LNCaP clone FGC (cell line): ENCODE measurements around the gene ZNF580.

Experiments
- DNase-seq: peaks from one replicate; pipeline ENCODE4 v3.0.0-alpha.2; 2011; ENCODE audit warnings: low read depth
- H3K4me3 ChIP-seq: 2 replicates; pipeline ENCODE4 v1.5.1; 2011; ENCODE audit warnings: mild to moderate bottlenecking, low read depth, low read length, control low read depth
- CTCF ChIP-seq: IDR thresholded peaks from 2 replicates; pipeline ENCODE4 v1.5.1; 2012; ENCODE audit warnings: mild to moderate bottlenecking; ENCODE audit not compliant: control insufficient read depth, insufficient read depth; ENCODE audit errors: extremely low read depth

ZNF580 gene

GRCh38 chr19:55620410-55621204 is 20.2 kb upstream of the ZNF580 start:
- no peak for DNase-seq
- no peak for TF ChIP-seq CTCF
- no peak overlapping the region for H3K4me3 ChIP-seq

- DNase-seq: no peak
- no peak overlapping the region for H3K4me3 ChIP-seq
- TF ChIP-seq CTCF: no peak
Observed at GRCh38 chr19:55621205-55621672, 19.6 kb upstream of the ZNF580 start.

DNA sequence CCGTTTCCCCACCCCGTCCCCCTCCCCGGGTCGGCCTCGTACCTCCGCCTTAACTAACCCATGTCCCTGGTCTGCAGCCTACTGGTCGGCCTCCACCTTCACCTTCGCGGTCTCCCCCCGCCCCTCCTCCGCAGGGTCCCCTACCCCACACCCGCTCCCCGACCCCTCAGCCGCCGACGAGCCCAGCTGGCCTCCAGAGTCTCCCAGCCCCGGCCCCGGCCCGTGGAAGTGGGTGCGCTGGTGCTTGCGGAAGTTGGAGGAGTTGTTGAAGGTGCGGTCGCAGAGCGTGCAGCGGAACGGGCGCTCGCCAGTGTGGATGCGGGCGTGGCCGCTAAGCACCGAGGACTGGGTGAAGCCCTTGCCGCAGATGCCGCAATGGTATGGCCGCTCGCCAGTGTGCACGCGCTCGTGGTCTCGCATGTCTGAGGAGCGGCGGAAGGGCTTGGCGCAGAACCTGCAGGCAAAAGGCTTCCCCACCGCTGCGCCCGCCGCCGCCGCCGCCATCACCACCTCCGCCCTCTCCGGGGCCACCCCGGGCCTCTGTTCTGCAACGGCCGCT is 19.1 kb upstream of the ZNF580 start:
- H3K4me3 ChIP-seq: no peak overlapping the region
- TF ChIP-seq CTCF: no peak
- DNase-seq: no peak

GRCh38 chr19:55622242-55622969 is 18.4 kb upstream of the ZNF580 start:
- no peak for TF ChIP-seq CTCF
- H3K4me3 ChIP-seq: no peak overlapping the region
- DNase-seq: no peak

DNA sequence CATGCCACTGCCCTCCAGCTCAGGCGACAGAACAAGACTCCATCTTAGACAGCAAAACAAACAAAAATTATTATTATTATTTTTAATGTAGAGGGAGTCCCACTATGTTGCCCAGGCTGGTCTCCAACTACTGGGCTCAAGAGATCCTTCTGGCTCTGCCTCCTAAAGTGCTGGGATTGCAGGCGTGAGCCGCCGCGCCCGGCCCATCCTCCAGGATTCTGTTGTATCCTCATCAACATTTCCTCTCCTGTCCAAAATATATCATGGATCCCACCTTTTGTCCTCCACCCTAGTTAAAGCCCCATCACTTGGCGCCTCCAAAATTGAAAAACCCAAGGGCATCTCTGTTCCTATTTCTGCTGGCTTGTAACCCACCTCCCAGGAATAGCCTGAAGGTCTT is 17.7 kb upstream of the ZNF580 start:
- DNase-seq: no peak
- no peak for TF ChIP-seq CTCF
- H3K4me3 ChIP-seq: no peak overlapping the region

DNA sequence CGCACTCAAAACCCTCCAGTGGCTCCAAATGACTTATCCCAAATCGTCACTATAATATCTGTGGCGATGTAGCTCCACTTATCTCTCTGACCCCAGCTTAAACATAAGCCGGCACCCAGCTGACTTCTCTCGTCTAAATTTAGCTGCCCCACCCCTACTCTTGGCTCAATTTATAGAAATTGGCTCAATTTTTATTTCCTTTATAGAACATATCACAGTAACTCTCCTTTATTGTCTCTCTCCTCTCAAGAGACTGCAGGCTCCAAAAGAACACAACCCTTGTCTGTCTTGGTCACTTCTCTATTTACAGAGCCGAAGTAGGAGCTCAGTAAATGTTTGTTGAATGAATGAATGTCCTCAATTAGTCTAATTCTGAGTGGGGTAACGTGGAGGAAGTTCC is 17.2 kb upstream of the ZNF580 start:
- peak overlapping the region; percentile 51 for H3K4me3 ChIP-seq
- no peak for TF ChIP-seq CTCF
- no peak for DNase-seq
